Amniotic stem cell (primary cell): Measurements from ENCODE around the gene OR2T35.
"Not testable (repeated sequence)": the region's sequence is repeated elsewhere in the genome, so short reads cannot be mapped to it uniquely, and the experiment has no call there.

Experiments
- DNase-seq: peaks from one replicate; lab custom pipeline; 2025; lab: John Stamatoyannopoulos, UW

OR2T35 gene

DNA sequence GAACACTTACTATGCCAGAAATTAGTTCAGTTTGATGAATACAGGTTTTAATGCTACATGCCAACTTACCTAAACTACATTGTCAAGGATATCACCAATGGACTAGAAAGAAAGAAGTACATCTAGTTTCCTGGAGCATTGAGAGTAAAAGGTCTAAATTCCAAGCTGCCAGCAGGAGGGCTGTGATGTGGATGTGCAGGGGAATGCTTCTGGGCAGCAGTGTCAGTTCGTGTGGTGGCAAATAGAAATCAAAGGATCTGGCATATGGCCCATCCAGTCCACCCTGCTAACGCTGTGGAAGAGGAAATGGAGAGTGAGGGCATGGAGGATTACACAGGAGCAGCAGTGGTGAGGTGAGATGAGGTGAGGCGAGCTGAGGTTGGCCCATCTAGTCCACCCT lies at the start of gene OR2T35:
Gene OR2T35 (minus strand): TSS at position 101 of the 400 bp plus-strand sequence. CDS start 6,020 bp downstream, outside the sequence.
- DNase-seq, result not testable (repeated sequence)

DNA sequence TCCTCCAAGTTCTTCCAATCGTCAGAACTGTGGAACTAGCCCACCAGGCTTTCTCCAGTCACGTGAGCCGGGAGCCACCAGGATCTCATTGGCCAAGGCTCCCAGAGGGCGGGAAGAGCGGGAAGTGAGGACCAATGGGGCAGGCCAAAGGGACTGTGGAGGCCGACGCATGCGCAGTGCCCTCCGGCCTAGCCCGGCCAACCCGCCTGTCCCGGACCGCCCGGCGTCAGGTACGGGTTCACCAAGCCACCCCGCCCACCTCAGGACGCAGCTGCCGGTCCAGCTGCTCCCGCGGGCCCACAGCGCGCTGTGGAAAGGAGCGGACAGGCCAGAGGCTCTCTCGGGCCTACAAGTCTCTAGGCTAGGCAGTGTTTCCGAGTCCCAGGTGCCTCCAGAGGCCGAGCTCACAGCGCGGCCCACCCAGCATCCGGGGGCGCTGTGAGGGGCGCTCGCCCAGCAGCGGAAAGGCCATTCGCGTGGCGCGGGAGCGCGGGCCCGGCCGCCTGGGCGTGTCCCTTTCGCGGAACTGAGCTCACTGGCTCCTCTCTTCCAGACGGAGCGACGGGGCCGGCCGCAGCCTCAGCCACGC lies 46.6 kb upstream of the OR2T35 start:
- DNase-seq, result no peak

- no peak for DNase-seq
Observed at GRCh38 chr1:248688527-248689298, 43.6 kb upstream of the OR2T35 start.

DNA sequence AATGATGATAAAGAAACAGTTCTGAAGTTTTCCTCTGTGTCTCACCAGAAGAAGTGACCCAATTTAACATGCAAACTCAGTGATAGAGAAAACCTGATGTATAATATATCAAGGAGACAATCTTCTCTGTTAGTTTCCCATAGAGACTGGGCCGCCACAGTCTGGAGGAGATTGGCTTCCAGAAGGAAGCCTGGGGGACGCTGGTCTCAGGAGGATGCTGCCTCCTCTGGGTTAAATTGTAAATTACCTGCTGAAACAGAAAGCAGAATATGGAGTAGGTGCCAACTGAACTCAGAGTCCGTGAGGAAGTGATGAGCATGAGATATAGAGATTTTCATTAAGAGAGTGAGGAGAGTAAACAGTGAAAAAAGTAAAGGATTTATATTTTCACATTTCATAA lies 41.7 kb upstream of the OR2T35 start:
- no peak for DNase-seq

- DNase-seq, result no peak
Observed at GRCh38 chr1:248681651-248682050, 36.6 kb upstream of the OR2T35 start.

- no peak for DNase-seq
Observed at GRCh38 chr1:248670003-248670402, 24.9 kb upstream of the OR2T35 start.

- not testable (repeated sequence) for DNase-seq
Observed at GRCh38 chr1:248663453-248664328, 18.6 kb upstream of the OR2T35 start.

DNA sequence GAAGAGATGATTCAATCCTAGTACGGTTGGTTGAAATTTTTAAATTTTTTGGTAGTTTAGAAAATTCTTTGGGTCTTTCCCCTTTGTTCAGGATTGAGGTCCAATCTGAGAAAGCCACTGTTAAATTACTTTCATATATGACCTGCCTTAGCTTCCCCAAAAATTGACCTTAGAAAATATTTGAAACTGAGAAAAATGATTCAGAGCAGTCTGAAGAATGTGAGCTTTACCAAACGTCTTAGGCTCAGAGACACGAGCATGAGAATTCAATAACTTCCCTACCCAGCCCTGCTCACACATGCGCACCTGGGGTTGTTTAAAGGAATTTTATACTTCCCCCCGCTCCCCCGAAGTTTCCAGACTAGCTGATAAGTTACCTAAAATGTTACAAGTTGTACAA lies 11.7 kb upstream of the OR2T35 start:
- DNase-seq, result not testable (repeated sequence)

DNA sequence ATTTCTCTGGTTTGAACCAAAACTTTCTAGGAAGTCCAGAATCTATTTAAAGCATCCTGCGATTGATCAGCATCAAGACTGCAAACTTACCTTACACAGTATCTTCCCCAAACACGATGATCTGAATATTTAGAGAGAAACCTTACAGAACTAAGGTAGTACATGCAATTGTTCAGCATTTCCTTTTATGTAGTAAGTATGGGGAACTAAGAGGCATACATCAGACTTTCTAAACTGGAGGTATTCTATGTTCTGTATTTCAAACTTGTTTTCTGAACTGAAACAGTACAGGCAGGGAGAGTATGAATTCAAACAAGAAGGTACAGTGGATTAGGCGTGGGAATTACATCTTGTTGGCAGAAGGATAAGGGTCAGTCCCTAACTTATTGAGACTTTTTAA lies 10.3 kb upstream of the OR2T35 start, which contains the start of gene OR2T27:
Gene OR2T27 (minus strand): TSS at position 175 of the 400 bp plus-strand sequence. CDS start 4,644 bp downstream, outside the sequence.
- not testable (repeated sequence) for DNase-seq

DNA sequence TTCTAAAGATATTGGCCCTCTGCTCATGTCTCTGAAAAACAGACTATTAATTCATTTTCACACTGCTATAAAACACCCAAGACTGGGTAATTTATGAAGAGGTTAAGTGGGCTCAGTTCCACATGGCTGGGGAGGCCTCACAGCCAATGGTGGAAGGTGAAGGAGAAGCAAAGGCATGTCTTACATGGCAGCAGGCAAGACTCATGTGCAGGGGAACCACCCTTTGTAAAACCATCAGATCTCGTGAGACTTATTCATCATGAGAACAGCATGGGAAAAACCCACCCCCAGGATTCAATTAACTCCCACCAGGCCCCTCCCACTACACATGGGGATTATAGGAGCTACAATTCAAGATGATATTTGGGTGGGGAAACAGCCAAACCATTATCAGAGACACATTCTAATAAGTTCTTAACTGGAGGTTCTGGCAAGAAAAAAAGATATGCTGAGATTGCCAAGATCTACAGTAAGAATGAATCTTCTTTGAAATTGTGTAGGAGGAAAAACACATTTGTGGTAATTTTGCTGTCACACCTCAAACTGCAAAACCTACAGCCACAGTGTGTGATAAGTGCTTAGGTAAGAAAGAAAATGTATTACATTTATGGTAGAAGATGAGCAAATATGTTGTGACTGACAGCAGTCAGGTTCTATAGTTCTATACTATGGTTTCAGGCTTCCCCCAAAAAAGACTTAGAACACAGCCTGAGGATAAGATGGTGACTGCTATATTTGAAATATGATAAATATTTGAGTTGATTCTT lies 3.9 kb upstream of the OR2T35 start:
- not testable (repeated sequence) for DNase-seq

DNA sequence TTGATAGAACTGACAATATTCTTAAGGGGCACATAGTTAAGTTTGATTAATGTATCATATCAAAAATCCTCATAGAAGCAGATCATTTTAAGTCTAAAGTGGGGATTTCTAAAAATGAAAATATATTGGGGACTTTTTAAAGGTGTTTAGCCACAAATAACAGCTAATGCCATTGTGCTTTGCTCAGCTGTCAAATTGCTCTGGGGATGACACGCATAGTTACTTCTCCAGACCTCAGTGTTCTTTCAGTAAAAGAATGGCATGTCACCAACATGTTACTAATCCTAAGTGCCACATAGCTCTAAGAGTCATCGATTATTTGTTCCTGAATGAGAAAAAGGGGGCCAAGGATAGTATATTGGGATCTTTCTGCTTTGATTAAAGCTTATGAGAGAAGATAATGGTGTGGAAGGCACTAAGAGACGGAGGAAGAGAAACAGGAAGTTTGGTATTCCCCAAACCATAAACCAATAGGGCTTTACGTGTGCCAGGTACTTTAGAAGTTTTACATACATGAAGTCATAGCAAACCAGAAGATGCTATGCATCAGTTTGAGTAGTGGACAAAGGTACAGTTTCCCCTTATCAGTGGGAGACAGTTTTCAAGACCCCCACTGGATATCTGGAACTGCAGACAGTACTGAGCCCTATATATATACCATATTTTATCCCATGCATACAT lies 2.0 kb downstream of the OR2T35 start:
- not testable (repeated sequence) for DNase-seq

GRCh38 chr1:248641583-248641982 lies 3.5 kb downstream of the OR2T35 start:
- DNase-seq, result not testable (repeated sequence)

- not testable (repeated sequence) for DNase-seq
Observed at GRCh38 chr1:248640906-248641305, 4.2 kb downstream of the OR2T35 start.

DNA sequence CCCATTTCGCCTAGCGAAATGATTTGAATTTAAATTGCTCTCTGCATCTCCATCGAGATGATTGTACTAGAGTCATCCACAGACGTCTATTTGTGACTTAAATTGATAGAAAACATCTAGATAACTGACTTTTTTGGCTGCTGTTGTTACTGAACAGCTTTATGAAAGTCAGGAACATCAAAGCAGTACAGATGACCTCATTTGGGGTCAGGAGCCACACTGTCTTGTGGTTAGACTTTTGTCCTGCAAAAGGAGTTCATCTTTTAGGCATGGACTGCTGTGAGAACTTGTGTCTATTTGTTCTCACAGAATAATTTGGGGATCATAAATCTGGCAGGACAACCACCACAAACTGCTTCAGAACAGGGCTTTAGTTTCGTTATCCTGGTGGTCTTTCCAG lies 5.4 kb downstream of the OR2T35 start:
- not testable (repeated sequence) for DNase-seq

DNA sequence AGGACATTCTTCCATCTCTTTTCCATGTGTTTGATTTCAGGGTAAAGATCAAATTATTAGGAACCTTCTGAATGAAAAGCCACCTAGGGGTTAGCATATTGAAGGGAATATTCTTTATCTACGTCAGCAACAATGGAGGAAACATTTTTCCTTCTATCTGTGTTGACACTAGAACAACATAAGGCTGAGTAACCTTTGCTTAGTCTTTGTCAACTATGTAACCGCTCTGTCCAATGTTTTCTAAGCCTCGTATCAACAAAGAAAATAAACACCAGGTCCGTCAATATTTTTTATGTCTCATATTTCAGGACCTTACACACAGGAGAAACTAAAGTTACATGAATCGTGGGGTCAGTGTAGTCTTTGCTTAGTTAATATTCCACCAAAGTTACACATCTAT lies 8.5 kb downstream of the OR2T35 start:
- not testable (repeated sequence) for DNase-seq

- not testable (repeated sequence) for DNase-seq
Observed at GRCh38 chr1:248634991-248635390, 10.1 kb downstream of the OR2T35 start, which contains the start of gene OR2T11. Gene OR2T11 (minus strand): TSS chr1:248635091. CDS start chr1:248627128, 7,963 bp downstream.

GRCh38 chr1:248631354-248632008 lies 13.6 kb downstream of the OR2T35 start:
- DNase-seq, result no peak

GRCh38 chr1:248630551-248630950 lies 14.5 kb downstream of the OR2T35 start:
- no peak for DNase-seq

GRCh38 chr1:248627971-248628844 lies 16.9 kb downstream of the OR2T35 start:
- no peak for DNase-seq
